T-helper 17 cell (primary cell): ENCODE data around the gene IPO7. TPM values are rescaled to one million over a fixed set of nuclear protein-coding genes. Genes with fewer than 3 reads are reported as not detected.
A peak's percentile ranks its signal among the peaks of the same experiment; 100 is the strongest.
"Not testable (repeated sequence)": the region's sequence is repeated elsewhere in the genome, so short reads cannot be mapped to it uniquely, and the experiment has no call there.

Experiments
- ATAC-seq: fragments of 150-1000 bp; cut with Tn5 transposase; 2 replicates; pipeline ENCODE4 v1.10.0; 2021; ENCODE audit warnings: mild to moderate bottlenecking, moderate library complexity
- DNase-seq, 3 donors: peaks; one replicate each; pipeline versions ENCODE4 v3.0.0 to v3.0.0-alpha.2; 2020 to 2021
- H3K9me3 ChIP-seq: one replicate; pipeline ENCODE4 v1.7.0; 2013; ENCODE audit warnings: low read length, mild to moderate bottlenecking; ENCODE audit not compliant: control insufficient read depth, poor library complexity, severe bottlenecking
- H3K27ac Mint-ChIP-seq: one replicate; pipeline ENCODE4 v1.8.0; 2022; ENCODE audit warnings: mild to moderate bottlenecking, moderate library complexity, mixed read lengths
- H3K27me3 Mint-ChIP-seq: one replicate; pipeline ENCODE4 v1.8.0; 2022; ENCODE audit warnings: mixed read lengths
- H3K36me3 Mint-ChIP-seq: one replicate; pipeline ENCODE4 v1.8.0; 2022; ENCODE audit warnings: low read depth, mixed read lengths
- H3K4me1 Mint-ChIP-seq: one replicate; pipeline ENCODE4 v1.8.0; 2022; ENCODE audit warnings: mild to moderate bottlenecking, mixed read lengths
- H3K4me3 Mint-ChIP-seq: one replicate; pipeline ENCODE4 v1.8.0; 2022; ENCODE audit warnings: mild to moderate bottlenecking, moderate library complexity, mixed read lengths
- total RNA-seq, 4 donors: library from RNA in 2 of 4; stranded (reverse) in 2 of 4; gene quantifications; one replicate each; pipeline ENCODE4 v1.2.3 and lab custom pipeline; 2022 to 2026

Gene IPO7
- total RNA-seq, 2 donors from 2014 or later = 57.2 to 59.5 TPM

DNA sequence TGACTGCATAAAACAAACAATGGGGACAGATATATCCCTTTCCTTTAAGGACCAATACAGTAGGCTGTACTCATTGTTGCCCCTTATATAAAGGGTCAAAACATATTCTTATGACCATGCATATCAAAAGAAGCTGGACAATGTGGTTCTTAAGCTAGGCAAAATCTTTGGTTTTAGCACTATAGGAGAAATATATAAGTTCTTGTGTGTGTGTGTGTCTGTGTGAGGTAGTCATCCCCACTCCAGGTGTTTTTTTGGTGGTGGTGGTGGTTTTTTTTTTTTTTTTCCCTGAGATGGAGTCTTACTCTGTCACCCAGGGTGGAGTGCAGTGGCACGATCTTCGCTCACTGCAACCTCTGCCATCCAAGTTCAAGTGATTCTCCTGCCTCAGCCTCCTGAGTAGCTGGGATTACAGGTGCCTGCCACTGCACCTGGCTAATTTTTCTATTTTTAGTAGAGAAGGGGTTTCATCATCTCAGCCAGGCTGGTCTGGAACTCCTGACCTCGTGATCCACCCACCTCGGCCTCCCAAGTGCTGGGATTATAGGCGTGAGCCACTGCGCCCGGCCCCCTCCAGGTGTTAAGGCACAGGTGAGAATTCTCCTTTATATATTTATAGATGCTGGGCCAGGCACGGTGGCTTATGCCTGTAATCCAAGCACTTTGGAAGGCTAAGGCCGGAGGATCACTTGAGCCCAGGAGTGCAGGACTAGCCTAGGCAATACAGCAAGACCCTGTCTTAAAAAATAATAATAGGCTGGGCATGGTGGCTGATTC lies 64.3 kb downstream of the IPO7 start:
- Mint-ChIP-seq H3K4me3 (no peak overlapping the region), H3K27ac (no peak overlapping the region), H3K27me3 (no peaks in the 10 kb centered on the region), H3K36me3 (no peaks in the 10 kb centered on the region), H3K4me1 (peaks cover 5% of the 10 kb centered on the region)
- ATAC-seq (no peak), DNase-seq (no peak)
- no peaks in the 10 kb centered on the region for H3K9me3 ChIP-seq

DNA sequence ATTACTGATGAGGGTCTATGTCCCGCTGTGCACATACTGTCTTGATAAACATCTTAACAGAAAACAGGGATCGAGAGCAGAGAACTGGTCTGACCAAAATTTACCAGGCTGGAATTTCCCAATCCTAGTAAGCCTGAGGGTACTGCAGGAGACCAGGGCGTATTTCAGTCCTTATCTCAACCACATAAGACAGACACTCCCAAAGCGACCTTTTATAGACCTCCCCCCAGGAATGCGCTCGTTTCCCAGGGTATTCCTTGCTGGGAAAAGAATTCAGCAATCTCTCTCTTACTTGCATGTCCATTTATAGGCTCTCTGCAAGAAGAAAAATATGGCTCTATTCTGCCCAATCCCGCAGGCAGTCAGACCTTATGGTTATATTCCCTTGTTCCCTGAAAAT lies 67.6 kb downstream of the IPO7 start:
- ATAC-seq, H3K4me1 Mint-ChIP-seq, H3K4me3 Mint-ChIP-seq: not testable (repeated sequence)

GRCh38 chr11:9455722-9456121 lies 71.3 kb downstream of the IPO7 start:
- no peaks in the 10 kb centered on the region for H3K27me3 Mint-ChIP-seq
- DNase-seq (no peak), ATAC-seq (no peak)
- no peaks in the 10 kb centered on the region for H3K9me3 ChIP-seq
- peaks cover 6% of the 10 kb centered on the region for H3K4me1 Mint-ChIP-seq
- no peak overlapping the region for H3K4me3 Mint-ChIP-seq
- H3K36me3 Mint-ChIP-seq = no peaks in the 10 kb centered on the region
- H3K27ac Mint-ChIP-seq = no peak overlapping the region

More for the DNA sequence above, 67.6 kb downstream of the IPO7 start:
- not testable (repeated sequence) for H3K9me3 ChIP-seq, H3K27me3 Mint-ChIP-seq, DNase-seq, H3K27ac Mint-ChIP-seq, H3K36me3 Mint-ChIP-seq

GRCh38 chr11:9459667-9460321 lies 75.3 kb downstream of the IPO7 start:
- Mint-ChIP-seq H3K27me3 (no peaks in the 10 kb centered on the region), H3K36me3 (no peaks in the 10 kb centered on the region), H3K4me3 (peak overlapping the region; percentile 96), H3K4me1 (peaks cover 19% of the 10 kb centered on the region), H3K27ac (peak overlapping the region; percentile 99)
- DNase-seq (no peak), ATAC-seq (no peak)
- H3K9me3 ChIP-seq = no peaks in the 10 kb centered on the region

- H3K9me3 ChIP-seq = no peaks in the 10 kb centered on the region
- DNase-seq (peak; percentile 94 to 99 (median 99)), ATAC-seq (peak; percentile 89)
- H3K4me3 Mint-ChIP-seq = peak within 1 kb of the TSS; percentile 96
- H3K27me3 Mint-ChIP-seq = no peaks in the 10 kb centered on the region
- H3K36me3 Mint-ChIP-seq = no peaks in the 10 kb centered on the region
- peak within 1 kb of the TSS; percentile 99 for H3K27ac Mint-ChIP-seq
- peaks cover 19% of the 10 kb centered on the region for H3K4me1 Mint-ChIP-seq
Observed at GRCh38 chr11:9460322-9461062, 76.0 kb downstream of the IPO7 start, which contains the start of gene ZNF143. Gene ZNF143 (plus strand): TSS chr11:9461012. CDS start chr11:9471309, 10,297 bp downstream.

DNA sequence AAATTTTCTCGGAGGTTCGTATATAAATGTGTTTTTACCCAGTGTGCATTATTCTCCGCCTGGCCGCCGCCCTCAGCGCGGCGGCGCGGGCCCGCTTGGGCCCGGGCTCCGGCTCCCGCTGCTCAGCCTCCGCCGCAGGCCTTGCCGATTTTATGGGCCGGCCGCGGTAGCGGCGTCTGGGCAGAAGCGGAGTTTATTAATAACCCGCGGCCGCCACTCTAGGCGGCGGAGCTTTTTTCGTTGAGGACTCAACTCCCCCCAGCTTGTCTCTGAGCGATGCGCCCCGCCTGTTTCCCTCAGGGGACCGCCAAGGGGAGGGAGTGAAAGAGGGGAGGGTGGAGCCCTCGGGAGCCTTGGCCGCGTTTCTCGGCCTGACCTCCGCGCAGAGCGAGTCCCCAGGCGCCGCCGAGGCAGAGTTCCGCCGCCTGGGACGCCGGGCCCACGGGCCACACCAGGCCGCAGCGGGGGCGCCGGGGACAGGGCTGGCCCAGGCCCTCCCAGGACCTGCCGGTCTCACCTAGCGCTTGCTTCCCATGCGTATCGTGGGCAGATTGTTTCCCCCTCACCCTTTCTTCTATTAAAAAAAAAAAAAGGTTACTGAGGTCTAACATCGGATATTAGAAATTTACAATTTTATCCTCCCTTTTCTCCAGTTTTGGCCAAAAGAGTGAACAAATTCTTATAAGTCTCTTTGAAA lies 76.8 kb downstream of the IPO7 start:
- Mint-ChIP-seq H3K27ac (peak overlapping the region; percentile 99), H3K36me3 (no peaks in the 10 kb centered on the region), H3K4me1 (peaks cover 20% of the 10 kb centered on the region), H3K4me3 (peak overlapping the region; percentile 96), H3K27me3 (no peaks in the 10 kb centered on the region)
- no peaks in the 10 kb centered on the region for H3K9me3 ChIP-seq
- ATAC-seq (peak; percentile 51), DNase-seq (peak; percentile 60 to 68 (median 65))

DNA sequence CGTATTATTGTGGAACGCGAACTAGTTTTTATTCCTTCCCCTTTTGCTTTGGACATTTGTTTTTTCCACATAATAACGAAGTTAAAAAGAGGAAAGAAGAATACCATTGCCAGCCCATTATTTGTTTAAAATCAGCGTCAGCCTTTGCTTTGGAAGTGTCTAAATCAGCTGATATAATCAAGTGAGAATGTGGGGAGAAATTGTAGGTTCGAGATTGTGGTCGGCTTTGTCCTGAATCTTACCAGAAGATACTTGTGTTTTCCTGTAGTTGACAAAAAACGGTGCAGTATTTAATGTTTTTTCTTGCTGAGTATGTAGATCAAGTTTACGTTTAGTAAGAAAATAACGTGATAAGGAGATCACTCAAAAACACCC lies 77.3 kb downstream of the IPO7 start:
- H3K4me1 Mint-ChIP-seq = peaks cover 21% of the 10 kb centered on the region
- no peak for ATAC-seq
- H3K27me3 Mint-ChIP-seq = no peaks in the 10 kb centered on the region
- DNase-seq = no peak
- peak overlapping the region; percentile 96 for H3K4me3 Mint-ChIP-seq
- H3K9me3 ChIP-seq = no peaks in the 10 kb centered on the region
- H3K27ac Mint-ChIP-seq = peak overlapping the region; percentile 99
- no peaks in the 10 kb centered on the region for H3K36me3 Mint-ChIP-seq

DNA sequence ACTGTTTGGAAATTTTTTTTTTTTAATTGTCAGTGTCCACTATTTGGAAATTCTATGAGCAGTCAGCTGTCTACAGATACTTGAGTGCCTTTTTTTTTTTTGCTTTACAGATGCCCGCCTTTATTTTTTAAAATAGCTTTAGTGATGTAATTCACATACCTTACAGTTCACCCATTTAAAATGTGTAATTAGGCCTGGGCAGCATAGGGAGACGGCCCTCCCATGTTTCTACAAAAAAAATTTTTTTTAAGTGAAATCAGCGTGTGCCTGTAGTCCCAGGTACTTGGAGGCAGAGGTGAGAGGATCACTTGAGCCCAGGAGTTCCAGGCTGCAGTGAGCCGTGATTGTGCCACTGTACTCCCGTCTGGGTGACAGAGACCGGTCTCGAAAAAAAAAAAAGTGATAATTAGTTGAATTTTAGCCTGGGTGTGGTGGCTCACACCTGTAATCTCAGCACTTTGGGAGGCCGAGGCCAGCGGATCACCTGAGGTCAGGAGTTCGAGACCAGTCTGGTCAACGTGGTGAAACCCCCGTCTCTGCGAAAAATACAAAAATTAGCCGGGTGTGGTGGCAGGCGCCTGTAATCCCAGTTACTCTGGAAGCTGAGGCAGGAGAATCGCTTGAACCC lies 77.8 kb downstream of the IPO7 start:
- DNase-seq (no peak), ATAC-seq (no peak)
- H3K27me3 Mint-ChIP-seq = no peaks in the 10 kb centered on the region
- H3K4me1 Mint-ChIP-seq = peaks cover 21% of the 10 kb centered on the region
- no peaks in the 10 kb centered on the region for H3K9me3 ChIP-seq
- H3K4me3 Mint-ChIP-seq = peak overlapping the region; percentile 96
- no peaks in the 10 kb centered on the region for H3K36me3 Mint-ChIP-seq
- H3K27ac Mint-ChIP-seq = peak overlapping the region; percentile 99

GRCh38 chr11:9462806-9463537 lies 78.5 kb downstream of the IPO7 start:
- DNase-seq (no peak), ATAC-seq (no peak)
- Mint-ChIP-seq H3K27me3 (no peaks in the 10 kb centered on the region), H3K36me3 (no peaks in the 10 kb centered on the region), H3K4me3 (peak overlapping the region; percentile 75), H3K4me1 (peaks cover 23% of the 10 kb centered on the region), H3K27ac (peak overlapping the region; percentile 99)
- H3K9me3 ChIP-seq = no peaks in the 10 kb centered on the region

GRCh38 chr11:9470765-9471164 lies 86.3 kb downstream of the IPO7 start:
- Mint-ChIP-seq H3K27me3 (no peaks in the 10 kb centered on the region), H3K4me1 (peaks cover 15% of the 10 kb centered on the region), H3K27ac (peak overlapping the region; percentile 19), H3K36me3 (peaks cover 9% of the 10 kb centered on the region), H3K4me3 (no peak overlapping the region)
- DNase-seq (no peak), ATAC-seq (no peak)
- H3K9me3 ChIP-seq = no peaks in the 10 kb centered on the region

DNA sequence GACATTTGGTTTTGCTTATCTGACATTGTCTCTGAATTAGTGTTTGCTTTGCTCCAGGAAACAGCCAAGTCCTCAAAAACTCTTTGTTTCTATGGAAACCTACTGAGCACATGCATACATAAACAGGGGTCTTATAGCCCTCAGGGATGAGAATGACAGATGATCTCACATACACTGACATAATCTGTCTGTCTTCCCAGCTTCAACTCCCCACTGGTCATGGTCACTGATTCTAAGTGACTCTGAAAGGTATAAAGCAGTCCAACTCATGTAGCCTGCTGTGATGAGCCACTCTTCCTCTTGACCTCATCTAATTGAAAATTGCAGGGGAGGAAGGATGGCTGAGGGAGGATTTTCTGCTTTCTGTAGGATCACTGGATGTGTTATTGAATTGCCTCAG lies 89.0 kb downstream of the IPO7 start:
- ATAC-seq (no peak), DNase-seq (no peak)
- H3K9me3 ChIP-seq = no peaks in the 10 kb centered on the region
- Mint-ChIP-seq H3K36me3 (peaks cover 9% of the 10 kb centered on the region), H3K4me3 (no peak overlapping the region), H3K27ac (no peak overlapping the region), H3K4me1 (peaks cover 9% of the 10 kb centered on the region), H3K27me3 (no peaks in the 10 kb centered on the region)

DNA sequence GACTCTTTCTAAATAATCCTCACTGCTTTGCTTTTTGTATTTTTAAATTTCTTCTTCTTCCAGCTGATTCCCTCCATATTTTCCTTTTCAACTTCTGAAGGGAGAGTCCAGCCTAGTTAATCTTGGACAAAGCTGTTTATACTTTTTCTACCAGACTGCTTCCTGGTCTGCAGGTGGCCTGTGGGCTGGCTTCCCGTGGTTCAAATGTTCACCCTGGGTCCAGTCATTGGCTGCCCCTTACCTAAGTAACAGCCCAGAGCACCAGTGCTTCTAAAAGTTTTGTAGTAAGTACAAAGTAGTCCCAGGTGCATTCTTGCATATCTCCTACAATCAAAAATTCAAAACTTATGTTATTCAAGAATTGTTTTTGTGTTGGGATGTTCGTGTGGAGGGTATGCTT lies 95.4 kb downstream of the IPO7 start:
- ATAC-seq = no peak
- H3K9me3 ChIP-seq = no peaks in the 10 kb centered on the region
- Mint-ChIP-seq H3K4me3 (no peak overlapping the region), H3K4me1 (peaks cover 3% of the 10 kb centered on the region), H3K27me3 (no peaks in the 10 kb centered on the region), H3K36me3 (peaks cover 3% of the 10 kb centered on the region), H3K27ac (no peak overlapping the region)
- DNase-seq = no peak
